IPS-NIHi7 (cell line): ENCODE results near the gene PLD3.

Experiments used
- DNase-seq: peaks from one replicate; pipeline ENCODE4 v3.0.0; 2012; ENCODE audit warnings: mixed read lengths; ENCODE audit errors: extremely low spot score

The PLD3 gene

DNA sequence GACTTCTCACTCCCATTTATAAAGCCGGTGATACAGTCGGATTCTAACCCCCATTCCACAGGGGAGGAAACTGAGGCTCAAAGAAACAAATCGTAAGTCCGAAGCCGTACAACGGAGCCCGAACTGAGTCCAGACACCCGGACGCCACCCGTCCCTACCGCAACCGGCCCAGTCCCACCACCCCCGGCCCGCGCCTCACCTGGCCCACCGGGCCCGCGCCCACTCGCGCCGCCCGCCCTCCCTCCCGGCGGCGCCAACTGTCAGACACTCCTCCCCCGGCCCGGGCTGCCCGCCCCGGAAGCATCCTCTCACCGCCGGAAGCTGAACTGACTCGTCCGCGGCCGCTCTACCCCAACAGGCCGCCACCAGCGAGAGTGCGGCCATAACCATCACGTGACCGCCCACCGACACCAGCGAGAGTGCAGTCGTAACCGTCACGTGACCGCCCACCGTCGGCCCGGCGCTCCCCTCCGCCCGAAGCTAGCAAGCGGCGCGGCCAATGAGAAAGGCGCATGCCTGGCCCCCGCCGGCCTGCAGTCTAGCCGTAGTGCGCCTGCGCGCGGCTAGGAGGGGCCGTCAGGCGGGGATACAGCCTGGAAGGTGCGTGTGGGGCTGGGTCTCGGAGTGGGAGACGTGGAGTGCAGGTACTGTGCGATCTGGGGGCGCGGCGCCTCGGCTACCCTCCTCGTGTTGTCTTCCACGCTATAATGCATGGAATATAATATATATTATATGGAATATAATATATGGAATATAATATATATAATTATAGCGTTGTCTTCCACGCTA lies at the start of gene PLD3, which contains the start of gene C19orf47:
Gene PLD3 (plus strand): TSS at position 571 of the 789 bp plus-strand sequence. CDS start 17,789 bp downstream, outside the sequence.
Gene C19orf47 (minus strand): TSS at position 273 of the 789 bp plus-strand sequence. CDS start 6,540 bp downstream, outside the sequence.
- peak; percentile 100 for DNase-seq

- DNase-seq, result no peak
Measured at GRCh38 chr19:40300668-40301067, 47.8 kb upstream of the PLD3 start.

- no peak for DNase-seq
Measured at GRCh38 chr19:40302224-40303011, 46.1 kb upstream of the PLD3 start.

DNA sequence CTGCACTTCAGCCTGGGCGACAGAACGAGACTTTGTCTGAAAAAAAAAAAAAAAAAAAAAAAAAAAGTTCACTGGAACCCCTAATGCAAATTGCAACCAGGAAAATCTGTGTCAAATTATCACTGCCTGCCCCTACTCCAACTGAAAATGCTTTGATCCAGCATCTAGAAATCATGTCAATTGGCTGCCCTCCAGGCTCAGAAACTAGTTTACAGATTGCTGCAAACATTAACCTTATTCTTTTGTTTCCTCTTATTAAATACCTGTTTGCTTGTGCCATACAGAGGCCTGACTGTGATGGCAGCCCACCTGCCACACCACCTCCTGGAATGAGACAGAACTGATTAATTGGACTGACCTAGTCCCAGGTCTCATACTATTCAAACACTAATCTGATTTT lies 44.7 kb upstream of the PLD3 start:
- no peak for DNase-seq

DNA sequence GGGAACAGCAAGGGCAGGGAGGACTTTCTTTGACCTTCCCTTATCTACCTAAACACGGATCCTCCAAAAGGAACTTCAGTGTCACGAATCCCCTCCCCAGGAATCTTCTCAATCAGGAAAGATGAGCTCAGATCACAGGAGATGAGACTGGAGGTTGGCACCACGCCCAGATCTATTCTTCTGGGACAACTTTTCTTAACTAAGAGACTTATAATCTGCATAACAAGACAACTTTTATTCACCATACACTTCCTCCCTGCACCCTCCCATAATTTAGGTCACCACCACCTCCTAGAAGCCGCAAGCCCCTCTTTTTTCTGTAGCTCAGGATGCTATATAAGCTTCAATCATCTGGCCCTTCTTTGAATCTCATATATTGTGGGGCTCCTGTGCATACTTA lies 44.2 kb upstream of the PLD3 start:
- DNase-seq, result no peak

DNA sequence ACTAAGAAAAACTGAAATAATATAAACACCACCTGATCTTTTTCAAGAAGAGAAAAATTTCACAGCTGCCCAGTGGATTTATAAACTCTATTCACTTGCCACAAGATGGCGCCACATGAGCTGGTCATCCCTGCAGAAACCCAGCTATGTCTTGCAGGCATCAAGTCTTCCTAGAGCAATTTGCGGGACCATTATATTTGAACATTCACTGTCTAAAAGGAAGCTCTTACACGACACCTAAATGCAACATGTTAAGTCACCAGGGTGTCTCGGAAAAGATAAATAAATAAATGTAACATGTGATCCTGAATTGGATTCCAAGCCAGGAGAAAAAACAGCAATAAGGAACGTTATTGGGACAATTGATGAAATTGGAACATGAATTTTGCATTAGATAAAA lies 43.1 kb upstream of the PLD3 start:
- DNase-seq, result peak; percentile 88

DNA sequence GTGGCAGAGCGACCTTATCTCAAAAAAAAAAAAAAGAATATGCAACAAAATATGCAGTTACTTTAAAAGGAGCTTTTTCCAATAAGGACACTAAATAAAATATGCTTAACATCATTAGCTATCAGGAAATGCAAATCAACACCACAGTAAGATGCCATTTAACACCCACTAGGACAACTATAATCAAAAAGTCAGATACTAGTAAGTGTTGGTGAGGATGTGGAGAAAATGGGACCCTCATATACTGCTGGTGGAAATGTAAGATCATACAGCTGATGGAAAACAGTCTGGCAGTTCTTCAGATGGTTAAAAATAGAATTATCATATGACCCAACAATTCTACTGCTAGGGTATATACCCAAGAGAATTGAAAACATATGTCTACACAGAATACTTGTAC lies 38.8 kb upstream of the PLD3 start:
- DNase-seq, result no peak

DNA sequence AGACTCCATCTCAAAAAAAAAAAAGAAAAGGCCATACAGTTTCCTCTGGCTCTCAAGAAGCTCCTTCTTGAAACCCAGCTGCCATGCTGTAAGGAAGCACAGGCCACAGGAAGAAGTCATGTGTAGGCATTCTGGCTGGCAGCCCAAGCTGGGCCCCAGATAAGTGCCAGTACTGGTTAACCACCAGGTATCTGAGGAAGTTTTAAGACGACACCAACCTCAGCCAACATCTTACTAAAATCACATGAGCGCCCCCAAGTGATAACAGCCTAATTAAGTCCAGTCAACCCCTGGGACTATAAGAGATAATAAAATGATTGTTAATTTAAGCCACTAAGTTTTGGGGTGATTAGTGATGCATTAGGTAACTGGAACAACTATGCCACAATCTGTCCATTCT lies 36.0 kb upstream of the PLD3 start:
- no peak for DNase-seq

GRCh38 chr19:40313229-40313983 lies 35.1 kb upstream of the PLD3 start:
- no peak for DNase-seq

- no peak for DNase-seq
Measured at GRCh38 chr19:40314656-40315055, 33.8 kb upstream of the PLD3 start.

DNA sequence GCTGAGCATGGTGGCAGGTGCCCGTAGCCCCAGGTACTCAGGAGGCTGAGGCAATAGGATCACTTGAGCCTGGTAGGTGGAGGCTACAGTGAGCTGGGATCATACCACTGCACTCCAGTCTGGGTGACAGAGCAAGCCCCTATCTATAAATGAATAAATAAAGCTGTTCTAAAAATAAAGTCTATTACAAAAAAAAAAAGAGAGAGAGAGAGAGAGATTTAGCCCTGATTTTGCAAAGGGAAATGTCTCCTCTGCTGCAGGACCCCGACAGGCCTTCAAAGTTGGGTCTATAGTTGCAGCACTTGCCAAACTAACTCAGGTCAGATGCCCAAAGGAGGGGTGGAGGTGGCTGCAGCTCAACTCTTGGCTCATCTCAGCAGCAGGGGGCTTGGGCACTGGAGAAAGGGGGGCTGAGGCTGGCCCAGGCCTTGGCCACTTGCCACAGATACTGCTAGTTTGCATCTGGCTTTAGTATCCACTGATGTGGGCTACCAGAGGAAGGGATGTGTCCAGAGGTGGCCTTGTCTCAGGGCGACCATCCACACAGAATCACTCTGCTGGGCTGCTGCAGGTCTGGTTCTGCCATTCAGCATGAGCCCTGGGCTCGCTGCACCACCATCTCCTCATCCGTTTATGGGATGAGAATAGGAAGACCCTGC lies 32.6 kb upstream of the PLD3 start:
- no peak for DNase-seq

GRCh38 chr19:40317338-40317737 lies 31.2 kb upstream of the PLD3 start:
- DNase-seq, result no peak

DNA sequence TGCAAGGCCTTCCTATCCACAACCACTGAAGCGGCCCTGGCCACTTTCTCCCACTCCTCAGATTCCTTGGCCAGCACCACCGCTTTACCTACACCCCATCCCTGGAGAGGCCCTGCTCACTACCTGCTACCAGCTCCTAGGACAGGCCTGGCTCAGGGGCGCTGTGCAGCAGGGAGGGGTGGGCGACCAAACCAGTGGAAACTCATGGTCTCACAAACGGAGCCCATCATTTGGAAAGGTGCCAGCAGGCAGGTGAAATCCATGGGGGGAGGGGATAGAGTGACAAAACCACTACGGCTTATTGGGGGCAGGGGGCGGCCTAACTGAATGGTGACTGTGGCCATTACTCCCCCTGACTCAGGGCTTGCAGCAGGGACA lies 27.9 kb upstream of the PLD3 start:
- no peak for DNase-seq

- no peak for DNase-seq
Measured at GRCh38 chr19:40321076-40321475, 27.4 kb upstream of the PLD3 start.

GRCh38 chr19:40321566-40322270 lies 26.8 kb upstream of the PLD3 start:
- no peak for DNase-seq

GRCh38 chr19:40322271-40322610 lies 26.3 kb upstream of the PLD3 start:
- no peak for DNase-seq

GRCh38 chr19:40322951-40323615 lies 25.4 kb upstream of the PLD3 start:
- DNase-seq, result no peak

GRCh38 chr19:40323705-40324104 lies 24.8 kb upstream of the PLD3 start:
- no peak for DNase-seq

GRCh38 chr19:40326201-40326600 lies 22.3 kb upstream of the PLD3 start:
- DNase-seq, result no peak

DNA sequence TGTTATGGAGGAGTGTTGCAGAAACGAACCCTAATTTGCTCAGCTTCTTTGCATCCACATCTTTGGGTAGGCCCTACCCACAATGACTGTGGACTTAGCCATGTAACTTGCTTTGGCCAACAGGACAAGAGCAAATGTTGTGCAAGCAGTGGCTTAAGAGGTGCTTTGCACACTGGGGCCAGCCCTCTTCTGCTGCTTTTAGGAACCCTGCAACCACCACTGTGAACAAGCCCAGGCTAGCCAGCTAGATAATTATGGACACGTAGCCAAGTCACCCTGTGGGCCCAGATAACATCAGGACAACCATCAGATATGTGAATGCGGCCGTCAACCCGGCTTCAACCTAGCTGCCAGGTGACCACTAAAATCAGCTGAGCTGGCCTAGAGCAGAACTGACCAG lies 17.4 kb upstream of the PLD3 start:
- no peak for DNase-seq

DNA sequence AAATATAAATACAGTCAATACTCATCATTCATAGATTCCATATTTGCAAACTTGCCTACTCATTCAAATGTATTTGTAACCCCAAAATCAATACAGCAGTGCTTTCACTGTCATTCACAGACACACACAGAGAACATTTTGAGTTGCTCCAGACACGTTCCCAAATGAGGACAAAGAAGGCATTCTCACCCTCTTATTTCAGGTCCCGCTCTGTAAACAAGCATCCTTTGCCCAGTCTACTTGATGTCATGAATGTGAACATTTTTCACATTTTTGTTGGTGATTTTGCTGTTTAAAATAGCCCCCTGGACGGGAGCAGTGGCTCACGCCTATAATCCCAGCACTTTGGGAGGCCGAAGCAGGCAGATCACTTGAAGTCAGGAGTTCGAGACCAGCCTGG lies 15.8 kb upstream of the PLD3 start:
- DNase-seq, result no peak
